Loucy (cell line): ENCODE data around the gene EPSTI1.

ENCODE experiments used
- EZH2phosphoT487 ChIP-seq: fragments of 200-600 bp; IDR thresholded peaks from 2 replicates; pipeline ENCODE4 v1.6.1; 2018; ENCODE audit warnings: antibody characterized with exemption, mild to moderate bottlenecking, moderate library complexity, borderline replicate concordance
- TF ChIP-seq, protein P1 (sequence below): fragments of 200-600 bp; sonication (generic); conservative IDR thresholded peaks from 2 replicates; pipeline ENCODE4 v1.5.1; 2014; ENCODE audit warnings: mild to moderate bottlenecking, antibody characterized with exemption, low read length

DNA sequence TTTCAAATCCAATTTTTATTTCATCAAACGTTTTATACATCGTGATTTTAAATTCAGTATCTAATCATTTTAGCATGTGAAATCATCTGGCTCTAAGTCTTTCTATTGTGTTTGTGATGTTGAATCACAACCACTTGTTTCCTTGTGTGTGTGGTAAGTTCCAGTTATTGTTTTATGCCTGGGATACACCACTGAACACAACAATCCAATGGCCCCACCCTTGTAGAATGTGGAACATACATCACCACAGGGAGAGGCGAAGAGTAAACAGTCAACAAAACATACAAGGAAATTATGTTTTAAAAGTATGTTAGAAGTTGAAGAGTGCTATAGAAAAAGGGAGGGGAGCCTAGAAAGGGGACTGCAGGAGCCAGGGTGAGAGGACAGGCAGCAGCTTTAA, 100.5 kb downstream of the EPSTI1 start:
- TF ChIP-seq, protein P1, sequence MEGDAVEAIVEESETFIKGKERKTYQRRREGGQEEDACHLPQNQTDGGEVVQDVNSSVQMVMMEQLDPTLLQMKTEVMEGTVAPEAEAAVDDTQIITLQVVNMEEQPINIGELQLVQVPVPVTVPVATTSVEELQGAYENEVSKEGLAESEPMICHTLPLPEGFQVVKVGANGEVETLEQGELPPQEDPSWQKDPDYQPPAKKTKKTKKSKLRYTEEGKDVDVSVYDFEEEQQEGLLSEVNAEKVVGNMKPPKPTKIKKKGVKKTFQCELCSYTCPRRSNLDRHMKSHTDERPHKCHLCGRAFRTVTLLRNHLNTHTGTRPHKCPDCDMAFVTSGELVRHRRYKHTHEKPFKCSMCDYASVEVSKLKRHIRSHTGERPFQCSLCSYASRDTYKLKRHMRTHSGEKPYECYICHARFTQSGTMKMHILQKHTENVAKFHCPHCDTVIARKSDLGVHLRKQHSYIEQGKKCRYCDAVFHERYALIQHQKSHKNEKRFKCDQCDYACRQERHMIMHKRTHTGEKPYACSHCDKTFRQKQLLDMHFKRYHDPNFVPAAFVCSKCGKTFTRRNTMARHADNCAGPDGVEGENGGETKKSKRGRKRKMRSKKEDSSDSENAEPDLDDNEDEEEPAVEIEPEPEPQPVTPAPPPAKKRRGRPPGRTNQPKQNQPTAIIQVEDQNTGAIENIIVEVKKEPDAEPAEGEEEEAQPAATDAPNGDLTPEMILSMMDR: no peak
- TF ChIP-seq EZH2phosphoT487: no peak
